Hematopoietic multipotent progenitor cell treated with erythropoietin and hydrocortisone succinate and interleukin-3 and kit ligand, for 4 days (in vitro differentiated cells): ENCODE data around the gene GALNS.
A peak's percentile ranks its signal among the peaks of the same experiment; 100 is the strongest.
"Not testable (repeated sequence)": the region's sequence is repeated elsewhere in the genome, so short reads cannot be mapped to it uniquely, and the experiment has no call there.

Experiments
- DNase-seq: peaks from one replicate; pipeline ENCODE4 v3.0.0-alpha.2; 2015

GALNS gene

GRCh38 chr16:88834670-88835069 lies 22.1 kb downstream of the GALNS start:
- no peak for DNase-seq

GRCh38 chr16:88833086-88833485 lies 23.7 kb downstream of the GALNS start:
- DNase-seq: no peak

- no peak for DNase-seq
These were observed 24.9 kb downstream of the GALNS start for GRCh38 chr16:88831838-88832237.

- no peak for DNase-seq
These were observed 26.0 kb downstream of the GALNS start for GRCh38 chr16:88830783-88831182.

- no peak for DNase-seq
These were observed 26.5 kb downstream of the GALNS start for GRCh38 chr16:88830258-88830657.

GRCh38 chr16:88828711-88829110 lies 28.0 kb downstream of the GALNS start:
- DNase-seq: no peak

GRCh38 chr16:88827727-88828126 lies 29.0 kb downstream of the GALNS start:
- no peak for DNase-seq

GRCh38 chr16:88826070-88826840 lies 30.5 kb downstream of the GALNS start:
- DNase-seq: no peak

GRCh38 chr16:88825146-88825545 lies 31.6 kb downstream of the GALNS start:
- DNase-seq: no peak

- DNase-seq: no peak
These were observed 32.3 kb downstream of the GALNS start for GRCh38 chr16:88824256-88825077.

GRCh38 chr16:88823646-88824045 lies 33.1 kb downstream of the GALNS start:
- DNase-seq: not testable (repeated sequence)

GRCh38 chr16:88822281-88823040 lies 34.3 kb downstream of the GALNS start:
- no peak for DNase-seq

GRCh38 chr16:88821168-88821850 lies 35.4 kb downstream of the GALNS start:
- no peak for DNase-seq

- no peak for DNase-seq
These were observed 36.2 kb downstream of the GALNS start for GRCh38 chr16:88820385-88821025.

- DNase-seq: no peak
These were observed 37.6 kb downstream of the GALNS start for GRCh38 chr16:88819126-88819525.

- DNase-seq: no peak
These were observed 38.2 kb downstream of the GALNS start for GRCh38 chr16:88818575-88818874.

- no peak for DNase-seq
These were observed 38.8 kb downstream of the GALNS start for GRCh38 chr16:88817785-88818574.

- DNase-seq: no peak
These were observed 39.8 kb downstream of the GALNS start for GRCh38 chr16:88816736-88817535.

- peak; percentile 74 for DNase-seq
These were observed 40.7 kb downstream of the GALNS start for GRCh38 chr16:88815901-88816589.

GRCh38 chr16:88815227-88815626 lies 41.5 kb downstream of the GALNS start:
- no peak for DNase-seq
